ENCODE results near the gene OCRL. TPM values are rescaled to one million over a fixed set of nuclear protein-coding genes. Genes with fewer than 3 reads are reported as not detected.

Gene OCRL
- polyA plus RNA-seq (ENCODE audit: insufficient read length) = 11.1 TPM

GRCh38 chrX:129540068-129540653 is at the start of gene OCRL:
TSS of gene OCRL (plus strand) at chrX:129540259. CDS start at chrX:129540440, 181 bp downstream.
- DNase-seq (ENCODE audit: low read depth) = no peak

DNA sequence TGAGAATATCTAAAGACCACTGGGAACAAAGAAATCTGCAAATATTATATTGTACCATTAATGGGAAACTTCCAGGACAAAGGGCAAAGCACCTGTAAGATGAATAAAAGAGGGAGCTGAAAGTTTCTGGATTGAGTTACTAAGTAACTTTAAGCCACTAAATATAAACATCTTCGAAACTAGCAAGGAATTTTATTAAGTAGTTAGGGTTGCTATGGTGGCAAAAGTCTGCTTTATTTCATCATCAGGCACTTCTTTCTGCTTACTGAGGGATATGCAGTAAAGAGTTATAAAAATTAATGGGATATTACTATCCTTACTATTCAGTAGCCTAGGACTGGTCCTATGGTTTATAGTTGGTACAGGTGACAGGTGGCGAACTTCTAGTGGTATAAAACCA is 49.7 kb upstream of the OCRL start:
- DNase-seq (ENCODE audit: low read depth) = no peak

- no peak for DNase-seq (ENCODE audit: low read depth)
These were observed 46.4 kb upstream of the OCRL start for GRCh38 chrX:129493643-129494042.

DNA sequence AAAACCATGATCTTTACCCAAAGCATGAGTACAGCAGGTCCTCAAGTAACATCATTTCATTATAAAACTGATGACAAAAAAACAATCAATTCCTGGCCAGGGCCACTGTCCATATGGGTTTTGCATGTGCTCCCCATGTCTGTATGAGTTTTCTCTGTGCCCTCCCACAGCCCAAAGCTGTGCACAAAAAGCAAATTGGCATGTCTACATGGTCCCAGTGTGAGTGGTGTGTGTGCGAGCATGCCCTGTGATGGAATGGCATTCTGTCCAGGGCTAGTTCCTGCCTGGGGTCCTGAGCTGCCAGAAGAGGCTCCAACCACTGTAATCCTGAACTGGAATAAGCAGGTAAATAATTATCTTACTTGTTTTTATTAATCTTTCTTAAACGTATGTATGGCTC is 45.2 kb upstream of the OCRL start:
- DNase-seq (ENCODE audit: low read depth) = no peak

GRCh38 chrX:129495900-129496299 is 44.2 kb upstream of the OCRL start:
- no peak for DNase-seq (ENCODE audit: low read depth)

- DNase-seq (ENCODE audit: low read depth) = no peak
These were observed 43.4 kb upstream of the OCRL start for GRCh38 chrX:129496625-129497024.

DNA sequence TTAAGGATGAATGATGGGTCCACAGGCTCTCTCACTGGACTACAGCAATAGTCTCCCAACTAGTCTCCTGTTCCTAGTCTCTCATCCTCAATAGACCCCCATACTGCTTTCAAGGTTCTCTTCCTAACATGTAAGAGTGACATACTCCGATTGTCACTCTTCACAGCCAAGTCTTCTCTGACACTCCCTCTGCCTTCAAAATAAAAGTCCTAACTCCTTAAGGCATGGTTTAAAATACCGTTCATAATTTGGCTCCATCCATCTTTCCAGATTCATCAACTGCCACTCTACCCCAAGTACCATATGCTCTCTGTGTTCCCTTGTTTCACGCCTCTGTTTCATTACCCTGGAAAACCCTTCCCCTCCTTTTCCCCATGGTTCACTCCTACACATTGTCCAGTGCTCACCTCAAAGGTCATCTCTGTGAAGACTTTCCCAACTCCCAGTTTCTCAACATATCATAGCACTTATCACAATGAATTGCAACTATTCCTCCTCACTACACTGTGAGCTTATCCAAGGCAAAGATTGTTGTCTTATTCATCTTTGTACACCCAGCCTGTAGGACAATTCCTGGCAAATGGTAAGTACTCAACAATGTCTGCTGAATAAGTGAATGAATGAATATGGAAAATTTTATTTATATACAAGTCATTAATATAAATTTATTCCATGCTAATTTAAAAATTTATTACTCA is 42.8 kb upstream of the OCRL start:
- no peak for DNase-seq (ENCODE audit: low read depth)

GRCh38 chrX:129510331-129510730 is 29.7 kb upstream of the OCRL start:
- DNase-seq (ENCODE audit: low read depth) = no peak

DNA sequence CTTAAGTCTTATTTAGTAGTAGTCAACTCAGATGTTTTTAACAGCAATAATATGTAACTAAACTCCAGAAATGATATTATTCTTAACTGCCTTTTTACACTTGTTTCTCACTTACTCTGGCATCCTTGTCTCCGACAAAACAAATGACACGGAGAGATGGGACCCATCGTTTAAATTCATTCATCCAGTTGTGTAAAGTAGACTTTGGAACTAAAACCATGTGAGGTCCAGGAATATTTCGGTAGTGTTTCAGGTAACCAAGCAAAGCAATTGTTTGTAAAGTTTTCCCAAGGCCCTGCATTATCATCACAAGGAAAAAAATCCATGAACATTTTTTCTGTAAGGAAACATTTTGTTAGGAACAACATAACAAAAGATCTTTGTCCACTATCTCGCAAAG is 28.4 kb upstream of the OCRL start:
- DNase-seq (ENCODE audit: low read depth) = no peak

DNA sequence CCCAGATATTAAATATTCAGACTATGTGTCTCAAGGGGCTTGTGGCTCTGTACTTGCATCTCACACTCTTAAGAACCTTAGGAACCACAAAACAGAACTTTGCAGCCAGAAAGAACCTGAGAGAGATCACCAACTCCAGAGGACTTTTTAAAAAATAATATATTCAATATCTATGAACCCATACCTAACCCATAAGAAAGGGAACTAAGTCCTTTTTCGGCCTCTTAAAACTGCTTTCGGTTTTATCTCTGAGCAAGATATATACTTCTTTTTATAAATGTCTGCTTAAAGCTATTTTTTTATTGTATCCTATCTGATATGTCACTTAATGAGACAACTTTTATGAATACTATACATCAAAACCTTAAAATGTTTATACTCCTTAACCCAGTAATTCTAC is 27.6 kb upstream of the OCRL start:
- DNase-seq (ENCODE audit: low read depth) = no peak

- no peak for DNase-seq (ENCODE audit: low read depth)
These were observed 23.7 kb upstream of the OCRL start for GRCh38 chrX:129516402-129516801.

DNA sequence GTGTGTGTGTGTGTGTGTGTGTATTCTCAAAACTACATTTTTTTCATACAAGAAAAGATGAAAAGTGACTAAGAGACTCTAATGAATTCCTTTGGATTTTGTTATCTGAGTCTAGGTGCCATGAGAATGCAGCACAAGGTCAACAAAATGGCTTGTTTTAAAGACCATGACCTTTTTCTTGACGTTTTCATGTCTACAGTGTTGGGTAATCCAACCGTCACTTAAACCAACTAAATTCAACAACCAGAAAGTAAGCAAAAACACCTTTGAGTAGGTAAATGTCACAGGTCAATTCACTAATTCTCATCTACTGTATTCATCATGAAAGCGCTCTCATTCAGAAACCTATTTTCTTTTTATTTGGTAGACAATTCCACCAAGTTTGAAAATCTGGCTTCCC is 19.9 kb upstream of the OCRL start:
- DNase-seq (ENCODE audit: low read depth) = no peak

DNA sequence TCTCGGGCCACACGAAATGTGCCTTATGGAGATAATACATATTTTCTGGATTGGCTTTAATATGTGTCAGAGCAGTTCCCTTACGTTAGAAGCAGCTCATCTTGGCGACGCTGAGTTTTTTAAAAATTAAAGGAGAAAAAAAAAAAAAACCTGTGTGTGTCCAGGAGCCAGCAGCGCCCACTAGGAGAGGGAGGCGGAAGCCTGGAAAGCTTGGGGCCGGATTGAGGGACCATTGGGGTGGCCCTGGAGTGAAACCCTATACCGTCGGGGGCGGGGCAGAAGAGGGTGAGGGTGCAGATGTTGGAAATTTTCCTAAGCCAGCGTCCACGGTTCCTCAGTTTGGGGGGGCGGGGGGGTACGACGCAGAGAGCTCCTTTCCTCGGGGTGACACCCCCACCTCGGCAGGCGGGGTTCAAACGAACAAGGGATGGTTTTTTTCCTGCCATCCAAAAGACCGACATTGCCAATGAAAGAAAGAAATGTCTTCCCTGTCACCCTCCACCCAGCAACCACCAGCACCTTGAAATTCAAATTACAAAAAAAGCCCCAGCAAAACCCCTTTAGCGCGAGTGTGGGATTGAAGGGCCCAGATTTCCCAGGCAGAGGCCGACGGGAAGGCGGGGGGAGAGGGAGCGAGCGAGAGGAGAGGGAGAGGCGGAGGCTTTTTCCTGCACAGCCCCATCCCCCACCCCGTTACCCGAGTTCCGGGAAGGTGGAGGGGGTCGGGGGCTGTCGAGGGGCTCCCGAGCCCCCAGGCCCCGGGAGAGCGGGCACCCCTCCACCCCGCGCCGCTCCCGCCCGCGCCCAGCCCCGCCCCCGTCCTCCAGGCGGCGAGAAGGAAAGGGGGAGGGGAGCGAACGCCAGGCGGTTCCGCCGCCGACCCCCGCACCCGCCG is 17.6 kb upstream of the OCRL start:
- DNase-seq (ENCODE audit: low read depth) = no peak

DNA sequence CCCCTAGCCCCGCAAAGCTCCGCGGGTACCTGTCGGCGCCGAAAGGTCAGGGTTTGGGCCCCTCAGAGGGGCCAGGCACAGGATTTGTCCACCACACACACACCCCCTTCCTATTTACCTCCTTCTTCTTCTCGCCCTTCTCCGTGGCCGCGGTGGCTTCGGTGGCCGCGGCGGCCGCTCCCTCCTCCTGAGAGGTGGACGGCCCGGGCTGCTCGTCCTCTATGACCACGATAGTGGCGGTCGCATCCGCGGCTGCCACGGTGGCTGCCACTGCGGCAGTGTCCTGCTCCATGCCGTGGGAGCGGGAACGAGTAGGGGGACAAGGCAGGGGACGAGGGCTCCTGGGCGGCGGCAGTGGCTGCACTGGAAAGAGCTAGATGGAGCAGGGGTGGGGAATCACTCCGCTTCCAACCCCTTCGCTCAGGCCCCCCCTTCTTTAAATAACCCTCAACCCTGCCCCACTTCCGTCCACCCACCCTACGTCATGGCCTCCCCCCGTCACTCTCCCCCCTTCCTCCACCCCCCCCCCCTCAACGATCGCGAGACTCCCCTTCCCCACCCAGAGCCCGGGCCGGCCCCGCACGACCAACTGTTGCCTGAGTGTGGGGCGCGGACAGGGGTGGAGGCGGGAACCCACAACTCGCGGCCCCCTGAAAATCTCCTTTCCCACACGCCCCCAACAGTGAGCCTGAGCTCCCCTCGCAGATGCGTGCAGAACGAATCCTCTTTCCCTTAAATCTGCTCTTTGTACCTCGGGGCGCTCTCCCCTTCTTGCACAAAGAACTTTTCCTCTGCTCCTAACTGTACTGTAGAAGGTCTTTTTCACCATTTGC is 16.8 kb upstream of the OCRL start, which contains the start of gene SMARCA1:
TSS of gene SMARCA1 (minus strand) at position 412 of the 833 bp plus-strand sequence. CDS start at position 292, 120 bp downstream.
- DNase-seq (ENCODE audit: low read depth) = peak; percentile 40

DNA sequence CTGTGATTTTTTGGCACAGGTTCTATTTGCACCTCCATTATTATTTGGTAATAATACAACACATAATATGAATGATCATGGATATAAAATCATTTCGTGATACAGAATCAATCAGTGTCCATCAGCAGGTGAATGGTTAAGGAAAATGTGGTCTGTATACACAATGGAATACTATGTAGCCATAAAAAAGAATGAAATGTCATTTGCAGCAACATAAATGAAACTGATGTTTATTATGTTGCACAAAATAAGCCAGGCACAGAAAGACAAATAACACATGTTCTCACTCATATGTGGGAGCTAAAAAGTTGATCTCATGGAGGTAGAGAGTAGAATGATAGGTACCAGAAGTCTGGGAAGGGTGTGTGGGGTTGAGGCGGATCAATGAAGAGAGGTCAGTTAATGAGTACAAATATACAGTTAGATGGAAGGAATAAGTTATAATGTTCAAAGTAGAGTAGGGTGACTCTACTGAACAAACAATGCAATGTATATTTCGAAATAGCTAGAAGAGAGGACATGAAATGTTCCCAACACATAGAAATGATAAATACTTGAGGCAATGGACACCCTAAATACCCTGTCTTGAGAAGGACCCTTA is 15.7 kb upstream of the OCRL start:
- DNase-seq (ENCODE audit: low read depth) = no peak

DNA sequence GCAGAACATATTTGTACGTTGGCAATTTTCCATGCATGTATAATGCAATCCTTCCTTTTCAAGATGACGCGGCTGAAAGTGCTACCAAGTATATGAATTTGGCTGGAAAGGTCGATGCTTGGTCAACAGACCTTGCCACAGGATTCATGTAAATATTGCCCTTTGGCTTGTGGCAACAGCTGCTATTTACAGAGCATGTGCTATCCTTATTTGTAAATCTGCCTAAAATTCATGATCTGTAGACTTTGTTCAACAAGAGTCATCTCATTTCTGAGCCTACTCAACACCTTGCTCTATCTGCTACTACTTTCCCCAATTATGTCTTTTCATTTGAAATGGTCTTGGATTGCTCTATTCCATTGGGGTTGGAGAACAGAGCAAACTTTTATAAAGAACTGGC is 14.9 kb upstream of the OCRL start:
- no peak for DNase-seq (ENCODE audit: low read depth)

- DNase-seq (ENCODE audit: low read depth) = no peak
These were observed 14.2 kb upstream of the OCRL start for GRCh38 chrX:129525896-129526295.

DNA sequence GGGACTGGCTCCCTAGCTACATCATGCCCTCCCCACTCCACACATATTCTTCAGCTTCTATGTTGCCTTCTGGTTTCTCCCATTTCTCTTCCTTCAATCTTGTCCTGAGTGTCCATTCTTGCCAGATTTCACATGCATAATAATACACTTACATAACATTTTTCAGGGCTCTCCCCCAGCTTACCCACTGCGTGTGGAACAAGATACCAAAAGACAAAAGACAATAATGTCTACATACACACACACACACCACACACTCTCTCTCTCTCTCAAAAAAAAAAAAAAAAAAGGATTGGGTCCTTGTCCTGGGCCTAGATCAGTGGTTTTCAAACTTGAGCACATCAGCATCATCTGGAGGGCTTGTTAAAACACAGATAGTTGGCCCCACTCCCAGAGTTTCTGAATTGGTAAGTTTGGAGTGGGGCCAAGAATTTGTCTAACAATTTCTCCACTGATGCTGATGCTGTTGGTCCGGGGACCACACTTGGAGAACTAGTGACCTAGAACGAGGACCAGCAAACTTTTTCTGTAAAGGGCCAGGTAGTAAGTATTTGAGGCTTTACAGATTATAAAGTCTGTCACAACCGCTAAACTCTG is 10.3 kb upstream of the OCRL start:
- no peak for DNase-seq (ENCODE audit: low read depth)

- no peak for DNase-seq (ENCODE audit: low read depth)
These were observed 9.6 kb upstream of the OCRL start for GRCh38 chrX:129530410-129530809.

DNA sequence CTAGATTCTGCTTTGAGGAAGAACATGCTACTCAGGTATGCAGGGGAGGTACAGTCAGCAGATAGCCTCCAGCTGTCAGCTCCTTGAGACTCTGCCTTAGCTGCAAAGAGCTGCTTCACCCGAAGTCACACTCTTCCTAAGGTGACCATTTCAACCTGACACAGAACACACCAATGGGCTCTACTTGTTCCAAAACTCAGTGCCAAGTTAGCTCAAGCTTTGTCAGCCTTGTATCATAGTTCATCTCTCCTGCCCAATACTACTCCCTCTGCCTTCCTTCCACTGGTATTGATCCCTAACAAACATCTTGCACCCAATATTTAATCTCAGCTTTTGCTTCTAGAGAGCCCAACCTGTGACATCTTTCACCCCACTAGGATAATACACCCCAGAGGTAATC is 8.9 kb upstream of the OCRL start:
- DNase-seq (ENCODE audit: low read depth) = no peak

Data from forelimb muscle (tissue), 1 donor.